Measurements from ENCODE around the gene IGSF9B.

Gene IGSF9B

GRCh38 chr11:133924661-133925060, 32.1 kb downstream of the IGSF9B start:
- no peak for ATAC-seq
- no peak for TF ChIP-seq CREB5 (CRISPR knock-in tag; IDR thresholded peaks at IDR 0.05; ENCODE audit: low read depth)
- no peak for TF ChIP-seq ZFP30 (CRISPR knock-in tag; IDR thresholded peaks at IDR 0.05)
- no peak for TF ChIP-seq TCF4 (CRISPR knock-in tag; IDR thresholded peaks at IDR 0.05; ENCODE audit: borderline replicate concordance)

- no peak for TF ChIP-seq ZNF8 (CRISPR knock-in tag; IDR thresholded peaks at IDR 0.05)
- TF ChIP-seq SNAI2 (CRISPR knock-in tag; IDR thresholded peaks at IDR 0.05), result no peak
- TF ChIP-seq ZC3H10 (CRISPR knock-in tag; IDR thresholded peaks at IDR 0.05), result no peak
- no peak for TF ChIP-seq OSR1 (CRISPR knock-in tag; IDR thresholded peaks at IDR 0.05)
- no peak for TF ChIP-seq PATZ1 (CRISPR knock-in tag; IDR thresholded peaks at IDR 0.05; ENCODE audit: borderline replicate concordance)
- no peak for TF ChIP-seq TCF4 (CRISPR knock-in tag; IDR thresholded peaks at IDR 0.05; ENCODE audit: borderline replicate concordance)
- no peak for TF ChIP-seq ZFP30 (CRISPR knock-in tag; IDR thresholded peaks at IDR 0.05)
- no peak for TF ChIP-seq PPARA (CRISPR knock-in tag; IDR thresholded peaks at IDR 0.05; ENCODE audit: borderline replicate concordance)
- TF ChIP-seq ESRRG (CRISPR knock-in tag; IDR thresholded peaks at IDR 0.05), result no peak
- no peak for TF ChIP-seq CREB5 (CRISPR knock-in tag; IDR thresholded peaks at IDR 0.05; ENCODE audit: low read depth)
- no peak for TF ChIP-seq ZNF565 (CRISPR knock-in tag; conservative IDR thresholded peaks at IDR 0.05; ENCODE audit: low read depth)
- no peak for TF ChIP-seq CSRNP3 (CRISPR knock-in tag; IDR thresholded peaks at IDR 0.05)
- TF ChIP-seq RARB (CRISPR knock-in tag; IDR thresholded peaks at IDR 0.05), result no peak
- no peak for TF ChIP-seq ISL1 (CRISPR knock-in tag; IDR thresholded peaks at IDR 0.05)
- TF ChIP-seq ARNTL (CRISPR knock-in tag; IDR thresholded peaks at IDR 0.05; ENCODE audit: borderline replicate concordance, low read depth), result no peak
- no peak for TF ChIP-seq TSHZ2 (CRISPR knock-in tag; IDR thresholded peaks at IDR 0.05)
- no peak for TF ChIP-seq GLIS3 (CRISPR knock-in tag; IDR thresholded peaks at IDR 0.05)
- no peak for TF ChIP-seq ZNF70 (CRISPR knock-in tag; IDR thresholded peaks at IDR 0.05)
- no peak for TF ChIP-seq TOX (CRISPR knock-in tag; IDR thresholded peaks at IDR 0.05; ENCODE audit: borderline replicate concordance)
- ATAC-seq, result no peak
Measured at GRCh38 chr11:133922078-133922870, 34.5 kb downstream of the IGSF9B start.

GRCh38 chr11:133921513-133921912, 35.3 kb downstream of the IGSF9B start:
- no peak for ATAC-seq
- TF ChIP-seq SNAI2 (CRISPR knock-in tag; IDR thresholded peaks at IDR 0.05) (no peak), BACH2 (CRISPR knock-in tag; IDR thresholded peaks at IDR 0.05; ENCODE audit: borderline replicate concordance) (no peak), ARNTL (CRISPR knock-in tag; IDR thresholded peaks at IDR 0.05; ENCODE audit: borderline replicate concordance, low read depth) (no peak), TSHZ2 (CRISPR knock-in tag; IDR thresholded peaks at IDR 0.05) (no peak), ZNF8 (CRISPR knock-in tag; IDR thresholded peaks at IDR 0.05) (no peak), POU6F1 (CRISPR knock-in tag; IDR thresholded peaks at IDR 0.05; ENCODE audit: borderline replicate concordance, low read depth) (no peak), PATZ1 (CRISPR knock-in tag; IDR thresholded peaks at IDR 0.05; ENCODE audit: borderline replicate concordance) (no peak)
